Activated T-helper 2 cell treated with anti-CD3 and anti-CD28 coated beads, Interferon-gamma antibody, Interleukin-2, Interleukin-4, amounts not matched to agents 10 μg/mL and 5 μg/mL and 100 μg/mL, durations not matched to agents 14 hours and 24 hours and 36 hours (primary cell): Measurements from ENCODE around the gene CCDC47. TPM values are rescaled to one million over a fixed set of nuclear protein-coding genes. Genes with fewer than 3 reads are reported as not detected.
A peak's percentile ranks its signal among the peaks of the same experiment; 100 is the strongest.
"Not testable (repeated sequence)": the region's sequence is repeated elsewhere in the genome, so short reads cannot be mapped to it uniquely, and the experiment has no call there.

Source experiments
- DNase-seq: peaks from one replicate; pipeline ENCODE4 v3.0.0; 2021; ENCODE audit warnings: low spot score
- H3K27ac Mint-ChIP-seq: one replicate; pipeline ENCODE4 v1.8.0; 2021; ENCODE audit warnings: mixed read lengths
- H3K27me3 Mint-ChIP-seq: one replicate; pipeline ENCODE4 v1.8.0; 2021; ENCODE audit warnings: low read depth, mixed read lengths
- H3K36me3 Mint-ChIP-seq: one replicate; pipeline ENCODE4 v1.8.0; 2021; ENCODE audit warnings: low read depth, mixed read lengths
- H3K4me1 Mint-ChIP-seq: one replicate; pipeline ENCODE4 v1.8.0; 2021; ENCODE audit warnings: low read depth, mixed read lengths
- H3K4me3 Mint-ChIP-seq: one replicate; pipeline ENCODE4 v1.8.0; 2021; ENCODE audit warnings: low read depth, mild to moderate bottlenecking, moderate library complexity, mixed read lengths
- H3K9me3 Mint-ChIP-seq: one replicate; pipeline ENCODE4 v1.8.0; 2021; ENCODE audit warnings: mixed read lengths
- intact Hi-C: fragments of 100-400 bp; cut with micrococcal nuclease; formaldehyde crosslinking; loops from one replicate; pipeline ENCODE4 v1.15.1; 2023
- total RNA-seq: library from RNA; stranded (reverse); gene quantifications from 2 replicates; pipeline ENCODE4 v1.2.3, GENCODE V29; 2022

Gene CCDC47
- total RNA-seq, 1 donor from 2014 or later: 73.7 TPM

- H3K27me3 Mint-ChIP-seq: no peaks in the 10 kb centered on the region
- H3K27ac Mint-ChIP-seq: no peak overlapping the region
- H3K4me1 Mint-ChIP-seq: peaks cover 2% of the 10 kb centered on the region
- no peak overlapping the region for H3K4me3 Mint-ChIP-seq
- intact Hi-C loops: no loop called here
- DNase-seq: no peak
- no peaks in the 10 kb centered on the region for H3K9me3 Mint-ChIP-seq
- H3K36me3 Mint-ChIP-seq: peaks cover 66% of the 10 kb centered on the region
Measured at GRCh38 chr17:63800783-63801182, 27.4 kb upstream of the CCDC47 start.

GRCh38 chr17:63798572-63799106 lies 25.2 kb upstream of the CCDC47 start:
- no peak for DNase-seq
- Mint-ChIP-seq H3K4me1 (peaks cover 2% of the 10 kb centered on the region), H3K27me3 (no peaks in the 10 kb centered on the region), H3K27ac (no peak overlapping the region), H3K4me3 (no peak overlapping the region), H3K9me3 (no peaks in the 10 kb centered on the region), H3K36me3 (peaks cover 72% of the 10 kb centered on the region)
- intact Hi-C loops: no loop called here

- H3K4me1 Mint-ChIP-seq, H3K27me3 Mint-ChIP-seq, H3K27ac Mint-ChIP-seq, H3K4me3 Mint-ChIP-seq, DNase-seq, intact Hi-C loops, H3K9me3 Mint-ChIP-seq: not testable (repeated sequence)
- H3K36me3 Mint-ChIP-seq: peaks cover 78% of the 10 kb centered on the region
Measured at GRCh38 chr17:63796375-63796774, 23.0 kb upstream of the CCDC47 start.

GRCh38 chr17:63792055-63792729 lies 18.8 kb upstream of the CCDC47 start:
- no peak for DNase-seq

GRCh38 chr17:63790057-63790456 lies 16.7 kb upstream of the CCDC47 start:
- Mint-ChIP-seq H3K27me3 (no peaks in the 10 kb centered on the region), H3K27ac (no peak overlapping the region), H3K9me3 (no peaks in the 10 kb centered on the region), H3K4me1 (peaks cover 7% of the 10 kb centered on the region), H3K36me3 (peaks cover 54% of the 10 kb centered on the region), H3K4me3 (no peak overlapping the region)
- intact Hi-C loops: no loop called here
- DNase-seq: no peak

More at GRCh38 chr17:63792055-63792729, 18.8 kb upstream of the CCDC47 start:
- peaks cover 61% of the 10 kb centered on the region for H3K36me3 Mint-ChIP-seq
- peaks cover 3% of the 10 kb centered on the region for H3K4me1 Mint-ChIP-seq
- no peak overlapping the region for H3K27ac Mint-ChIP-seq
- H3K27me3 Mint-ChIP-seq: no peaks in the 10 kb centered on the region
- H3K4me3 Mint-ChIP-seq: no peak overlapping the region
- H3K9me3 Mint-ChIP-seq: no peaks in the 10 kb centered on the region
- intact Hi-C loops: no loop called here

- Mint-ChIP-seq H3K9me3 (no peaks in the 10 kb centered on the region), H3K4me3 (no peak overlapping the region), H3K4me1 (peaks cover 24% of the 10 kb centered on the region), H3K27ac (no peak overlapping the region), H3K27me3 (no peaks in the 10 kb centered on the region), H3K36me3 (peaks cover 46% of the 10 kb centered on the region)
- intact Hi-C loops: no loop called here
- DNase-seq: no peak
Measured at GRCh38 chr17:63786971-63787711, 13.7 kb upstream of the CCDC47 start.

- no peak overlapping the region for H3K27ac Mint-ChIP-seq
- H3K36me3 Mint-ChIP-seq: peaks cover 43% of the 10 kb centered on the region
- intact Hi-C loops: no loop called here
- DNase-seq: no peak
- H3K4me3 Mint-ChIP-seq: no peak overlapping the region
- peaks cover 26% of the 10 kb centered on the region for H3K4me1 Mint-ChIP-seq
- no peaks in the 10 kb centered on the region for H3K9me3 Mint-ChIP-seq
- no peaks in the 10 kb centered on the region for H3K27me3 Mint-ChIP-seq
Measured at GRCh38 chr17:63786117-63786516, 12.7 kb upstream of the CCDC47 start.

- Mint-ChIP-seq H3K9me3 (no peaks in the 10 kb centered on the region), H3K36me3 (peaks cover 47% of the 10 kb centered on the region), H3K27ac (no peak overlapping the region), H3K4me3 (no peak overlapping the region), H3K27me3 (no peaks in the 10 kb centered on the region), H3K4me1 (peaks cover 30% of the 10 kb centered on the region)
- intact Hi-C loops: no loop called here
- no peak for DNase-seq
Measured at GRCh38 chr17:63785556-63785955, 12.2 kb upstream of the CCDC47 start.

GRCh38 chr17:63783522-63783921 lies 10.1 kb upstream of the CCDC47 start:
- peaks cover 39% of the 10 kb centered on the region for H3K4me1 Mint-ChIP-seq
- H3K27me3 Mint-ChIP-seq: no peaks in the 10 kb centered on the region
- intact Hi-C loops: no loop called here
- H3K9me3 Mint-ChIP-seq: no peaks in the 10 kb centered on the region
- no peak for DNase-seq
- H3K4me3 Mint-ChIP-seq: no peak overlapping the region
- peak overlapping the region; percentile 18 for H3K27ac Mint-ChIP-seq
- H3K36me3 Mint-ChIP-seq: peaks cover 52% of the 10 kb centered on the region

- Mint-ChIP-seq H3K36me3 (peaks cover 61% of the 10 kb centered on the region), H3K9me3 (no peaks in the 10 kb centered on the region), H3K27ac (peak overlapping the region; percentile 29), H3K4me3 (no peak overlapping the region), H3K27me3 (no peaks in the 10 kb centered on the region), H3K4me1 (peaks cover 54% of the 10 kb centered on the region)
- intact Hi-C loops: no loop called here
- DNase-seq: no peak
Measured at GRCh38 chr17:63780928-63781327, 7.5 kb upstream of the CCDC47 start.

GRCh38 chr17:63780507-63780906 lies 7.1 kb upstream of the CCDC47 start:
- intact Hi-C loops: no loop called here
- Mint-ChIP-seq H3K4me3 (no peak overlapping the region), H3K36me3 (peaks cover 59% of the 10 kb centered on the region), H3K4me1 (peaks cover 54% of the 10 kb centered on the region), H3K9me3 (no peaks in the 10 kb centered on the region), H3K27me3 (no peaks in the 10 kb centered on the region), H3K27ac (peak overlapping the region; percentile 9)
- DNase-seq: no peak

- DNase-seq: no peak
- Mint-ChIP-seq H3K4me1 (peaks cover 43% of the 10 kb centered on the region), H3K36me3 (peaks cover 64% of the 10 kb centered on the region), H3K4me3 (peak overlapping the region; percentile 92), H3K27ac (peak overlapping the region; percentile 99), H3K27me3 (no peaks in the 10 kb centered on the region), H3K9me3 (no peaks in the 10 kb centered on the region)
- intact Hi-C loops: loop anchor here (10.0 kb wide), 1 partner anchor 729 kb away; the partner anchor contains the start of genes CEP95 and DDX5
Measured at GRCh38 chr17:63775420-63775819, 2.0 kb upstream of the CCDC47 start.

- no peaks in the 10 kb centered on the region for H3K9me3 Mint-ChIP-seq
- intact Hi-C loops: loop anchor here (10.0 kb wide), 1 partner anchor 730 kb away; the partner anchor contains the start of genes CEP95 and DDX5
- no peak for DNase-seq
- peak overlapping the region; percentile 99 for H3K27ac Mint-ChIP-seq
- peaks cover 64% of the 10 kb centered on the region for H3K36me3 Mint-ChIP-seq
- no peaks in the 10 kb centered on the region for H3K27me3 Mint-ChIP-seq
- peak overlapping the region; percentile 92 for H3K4me3 Mint-ChIP-seq
- H3K4me1 Mint-ChIP-seq: peaks cover 43% of the 10 kb centered on the region
Measured at GRCh38 chr17:63774969-63775265, 1.5 kb upstream of the CCDC47 start.
